ENCODE results near the gene BRSK1. TPM values are rescaled to one million over a fixed set of nuclear protein-coding genes. Genes with fewer than 3 reads are reported as not detected.

Gene BRSK1
- total RNA-seq, 2 experiments from 2014 or later = 2.6 to 2.7 TPM

DNA sequence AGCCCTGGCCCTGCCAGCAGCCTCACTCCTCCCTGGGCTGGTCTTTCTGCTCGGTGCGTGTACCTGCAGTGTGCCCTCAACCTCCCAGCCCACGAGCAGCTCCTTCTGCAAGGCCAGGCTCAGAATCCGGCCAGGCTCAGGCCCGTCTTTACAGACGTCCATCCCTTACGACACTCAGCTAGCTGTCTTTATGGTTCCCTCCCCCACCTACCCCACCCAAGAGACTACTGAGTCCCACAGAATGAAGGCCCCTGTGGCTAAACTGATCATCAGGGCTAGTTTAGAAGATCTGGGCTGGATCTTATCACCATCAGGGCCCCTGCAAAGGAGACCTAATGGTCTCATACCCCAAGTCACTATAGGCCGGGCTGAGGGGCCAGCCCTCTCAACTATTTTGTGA is 30.6 kb downstream of the BRSK1 start:
- no peak overlapping the region for H3K27ac Mint-ChIP-seq

DNA sequence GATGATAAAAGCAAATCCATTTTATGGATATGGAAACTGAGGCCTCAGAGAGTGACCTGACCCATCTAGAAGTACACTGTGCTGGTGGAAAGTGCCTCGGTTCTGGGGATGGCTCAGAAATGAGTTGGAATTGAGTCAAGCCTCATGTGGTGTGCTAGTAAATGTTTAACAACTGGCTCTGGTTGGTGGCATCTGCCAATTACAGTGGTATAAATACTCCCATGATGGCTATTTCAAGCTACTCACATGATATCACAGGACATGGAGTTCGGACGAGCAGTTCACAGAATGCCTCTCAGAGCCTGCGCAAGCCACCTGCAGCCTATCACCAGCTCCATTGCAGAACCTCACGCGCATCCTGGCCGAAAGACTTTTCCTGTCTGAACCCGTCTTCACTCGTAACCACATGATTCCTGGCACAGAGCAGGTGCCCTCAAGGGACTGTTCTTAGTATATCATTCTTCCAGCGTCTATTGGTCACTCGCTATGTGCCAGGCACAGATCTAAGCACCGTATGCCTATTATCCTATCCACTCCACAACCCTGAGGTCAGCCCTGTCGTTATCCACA is 32.2 kb downstream of the BRSK1 start:
- DNase-seq (no peak), ATAC-seq (ENCODE audit: poor library complexity) (no peak)
- H3K9me3 ChIP-seq (ENCODE audit: control insufficient read depth in 1 of 2, insufficient read depth in 1 of 2, low read length in 2 of 2) = peaks cover 0 to under 1% of the 10 kb centered on the region in 2 experiments
- H3K27ac ChIP-seq (ENCODE audit: low read depth in 1 of 2, low read length in 2 of 2) = no peak overlapping the region
- H3K4me1 Mint-ChIP-seq (ENCODE audit: low read depth) = no peaks in the 10 kb centered on the region
- no peaks in the 10 kb centered on the region for H3K36me3 Mint-ChIP-seq (ENCODE audit: low read depth)
- H3K4me3 ChIP-seq (ENCODE audit: low read length) = no peak overlapping the region
- H3K27me3 Mint-ChIP-seq = peaks cover 4% of the 10 kb centered on the region
- no peaks in the 10 kb centered on the region for H3K4me1 ChIP-seq (ENCODE audit: insufficient read depth, low read length)
- CTCF ChIA-PET = no interaction called here
- no peak overlapping the region for H3K27ac Mint-ChIP-seq
- TF ChIP-seq CTCF (IDR thresholded peaks at IDR 0.05) = no peak
- H3K27me3 ChIP-seq (ENCODE audit: control insufficient read depth in 1 of 2, insufficient read depth in 2 of 2, low read length in 2 of 2) = no peaks in the 10 kb centered on the region
- H3K36me3 ChIP-seq (ENCODE audit: insufficient read depth, low read length) = no peaks in the 10 kb centered on the region
- POLR2A ChIA-PET = no interaction called here
- intact Hi-C loops (cut with DNase I, micrococcal nuclease) = no loop called here
- no peak overlapping the region for H3K4me3 Mint-ChIP-seq
- no peaks in the 10 kb centered on the region for H3K9me3 Mint-ChIP-seq

More for the DNA sequence above, 30.6 kb downstream of the BRSK1 start:
- Mint-ChIP-seq H3K9me3 (no peaks in the 10 kb centered on the region), H3K27me3 (no peaks in the 10 kb centered on the region), H3K4me1 (ENCODE audit: low read depth) (no peaks in the 10 kb centered on the region), H3K4me3 (no peak overlapping the region), H3K36me3 (ENCODE audit: low read depth) (no peaks in the 10 kb centered on the region)
- TF ChIP-seq CTCF (IDR thresholded peaks at IDR 0.05) = no peak
- Histone ChIP-seq H3K27ac (ENCODE audit: low read depth in 1 of 2, low read length in 2 of 2) (no peak overlapping the region), H3K4me1 (ENCODE audit: insufficient read depth, low read length) (no peaks in the 10 kb centered on the region), H3K36me3 (ENCODE audit: insufficient read depth, low read length) (no peaks in the 10 kb centered on the region), H3K27me3 (ENCODE audit: control insufficient read depth in 1 of 2, insufficient read depth in 2 of 2, low read length in 2 of 2) (no peaks in the 10 kb centered on the region), H3K9me3 (ENCODE audit: control insufficient read depth in 1 of 2, insufficient read depth in 1 of 2, low read length in 2 of 2) (peaks cover 0 to 4% of the 10 kb centered on the region in 2 experiments), H3K4me3 (ENCODE audit: low read length) (no peak overlapping the region)
- DNase-seq (no peak), ATAC-seq (ENCODE audit: poor library complexity) (no peak)
- intact Hi-C loops (cut with DNase I, micrococcal nuclease) = no loop called here
- ChIA-PET CTCF (no interaction called here), POLR2A (no interaction called here)

GRCh38 chr19:55316646-55317045 is 32.8 kb downstream of the BRSK1 start:
- Mint-ChIP-seq H3K27ac (no peak overlapping the region), H3K9me3 (no peaks in the 10 kb centered on the region), H3K4me1 (ENCODE audit: low read depth) (no peaks in the 10 kb centered on the region), H3K27me3 (peaks cover 5% of the 10 kb centered on the region), H3K36me3 (ENCODE audit: low read depth) (no peaks in the 10 kb centered on the region), H3K4me3 (no peak overlapping the region)
- Histone ChIP-seq H3K36me3 (ENCODE audit: insufficient read depth, low read length) (no peaks in the 10 kb centered on the region), H3K9me3 (ENCODE audit: control insufficient read depth in 1 of 2, insufficient read depth in 1 of 2, low read length in 2 of 2) (peaks cover 0 to 4% of the 10 kb centered on the region in 2 experiments), H3K4me1 (ENCODE audit: insufficient read depth, low read length) (no peaks in the 10 kb centered on the region), H3K27ac (ENCODE audit: low read depth in 1 of 2, low read length in 2 of 2) (no peak overlapping the region), H3K27me3 (ENCODE audit: control insufficient read depth in 1 of 2, insufficient read depth in 2 of 2, low read length in 2 of 2) (no peaks in the 10 kb centered on the region), H3K4me3 (ENCODE audit: low read length) (no peak overlapping the region)
- DNase-seq (no peak), ATAC-seq (ENCODE audit: poor library complexity) (no peak)
- POLR2A ChIA-PET = no interaction called here
- intact Hi-C loops (cut with DNase I, micrococcal nuclease) = no loop called here
- TF ChIP-seq CTCF (IDR thresholded peaks at IDR 0.05) = no peak
- CTCF ChIA-PET = no interaction called here
